Measurements from ENCODE around the gene LGALS7B. TPM values are rescaled to one million over a fixed set of nuclear protein-coding genes. Genes with fewer than 3 reads are reported as not detected.
"Not testable (repeated sequence)": the region's sequence is repeated elsewhere in the genome, so short reads cannot be mapped to it uniquely, and the experiment has no call there.

The LGALS7B gene
- polyA plus RNA-seq, 1 donor from 2014 or later, result not detected

DNA sequence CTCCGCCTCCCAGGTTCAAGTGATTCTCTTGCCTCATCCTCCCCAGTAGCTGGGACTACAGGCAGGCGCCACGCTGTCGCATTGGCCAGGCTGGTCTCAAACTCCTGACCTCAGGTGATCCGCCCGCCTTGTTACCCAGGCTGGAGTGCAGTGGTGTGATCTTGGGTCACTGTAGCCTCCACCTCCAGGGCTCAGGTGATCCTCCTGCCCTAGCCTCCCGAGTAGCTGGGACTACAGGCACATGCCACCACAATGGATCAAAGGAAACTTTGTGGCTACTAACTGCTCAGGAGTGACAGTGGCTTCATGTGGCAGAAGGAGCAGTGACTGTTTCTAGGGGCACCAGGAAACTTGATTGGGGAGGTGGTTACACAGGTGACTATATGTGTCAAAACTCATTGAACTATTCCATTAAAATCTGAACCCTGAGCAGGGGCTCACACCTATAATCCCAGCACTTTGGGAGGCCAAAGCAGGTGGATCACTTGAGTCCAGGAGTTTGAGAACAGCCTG is 3.8 kb upstream of the LGALS7B start:
- Histone ChIP-seq H3K4me2 (ENCODE audit: low read length) (no peak overlapping the region), H4K20me1 (ENCODE audit: insufficient read depth) (no peaks in the 10 kb centered on the region), H3K4me3 (ENCODE audit: low read length) (no peak overlapping the region), H3K9me3 (ENCODE audit: low read length) (no peaks in the 10 kb centered on the region), H2AFZ (ENCODE audit: low read depth, low read length) (no peak overlapping the region), H3F3A (ENCODE audit: insufficient read depth, low read length, poor library complexity, severe bottlenecking) (no peaks in the 10 kb centered on the region), H3K79me2 (replicated peaks; ENCODE audit: insufficient read depth, low read length) (no peaks in the 10 kb centered on the region), H3K9me2 (ENCODE audit: insufficient read depth, low read length) (no peaks in the 10 kb centered on the region), H3K27me3 (ENCODE audit: insufficient read depth, low read depth, low read length) (no peaks in the 10 kb centered on the region), H3K27ac (ENCODE audit: low read length) (no peak overlapping the region), H3K9ac (ENCODE audit: low read length) (no peak overlapping the region), H3K36me3 (ENCODE audit: insufficient read depth, low read length) (no peaks in the 10 kb centered on the region)
- TF ChIP-seq TAF1 (IDR thresholded peaks at IDR 0.05; ENCODE audit: low read depth), result no peak
- TF ChIP-seq RAD21 (conservative IDR thresholded peaks at IDR 0.05), result no peak
- no peak for TF ChIP-seq EP300 (conservative IDR thresholded peaks at IDR 0.05; ENCODE audit: poor library complexity, severe bottlenecking)
- no peak for TF ChIP-seq MXI1 (conservative IDR thresholded peaks at IDR 0.05; ENCODE audit: poor library complexity, severe bottlenecking)
- no peak for TF ChIP-seq EZH2 (IDR thresholded peaks at IDR 0.05; ENCODE audit: borderline replicate concordance, insufficient read depth, low read length, poor library complexity, severe bottlenecking)
- TF ChIP-seq, protein P1, sequence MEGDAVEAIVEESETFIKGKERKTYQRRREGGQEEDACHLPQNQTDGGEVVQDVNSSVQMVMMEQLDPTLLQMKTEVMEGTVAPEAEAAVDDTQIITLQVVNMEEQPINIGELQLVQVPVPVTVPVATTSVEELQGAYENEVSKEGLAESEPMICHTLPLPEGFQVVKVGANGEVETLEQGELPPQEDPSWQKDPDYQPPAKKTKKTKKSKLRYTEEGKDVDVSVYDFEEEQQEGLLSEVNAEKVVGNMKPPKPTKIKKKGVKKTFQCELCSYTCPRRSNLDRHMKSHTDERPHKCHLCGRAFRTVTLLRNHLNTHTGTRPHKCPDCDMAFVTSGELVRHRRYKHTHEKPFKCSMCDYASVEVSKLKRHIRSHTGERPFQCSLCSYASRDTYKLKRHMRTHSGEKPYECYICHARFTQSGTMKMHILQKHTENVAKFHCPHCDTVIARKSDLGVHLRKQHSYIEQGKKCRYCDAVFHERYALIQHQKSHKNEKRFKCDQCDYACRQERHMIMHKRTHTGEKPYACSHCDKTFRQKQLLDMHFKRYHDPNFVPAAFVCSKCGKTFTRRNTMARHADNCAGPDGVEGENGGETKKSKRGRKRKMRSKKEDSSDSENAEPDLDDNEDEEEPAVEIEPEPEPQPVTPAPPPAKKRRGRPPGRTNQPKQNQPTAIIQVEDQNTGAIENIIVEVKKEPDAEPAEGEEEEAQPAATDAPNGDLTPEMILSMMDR (IDR thresholded peaks at IDR 0.05; ENCODE audit: poor library complexity, severe bottlenecking), result no peak
- no peak for TF ChIP-seq SMC3 (conservative IDR thresholded peaks at IDR 0.05; ENCODE audit: poor library complexity)
- TF ChIP-seq POLR2AphosphoS5 (IDR thresholded peaks at IDR 0.05), result no peak
- TF ChIP-seq, protein P2, sequence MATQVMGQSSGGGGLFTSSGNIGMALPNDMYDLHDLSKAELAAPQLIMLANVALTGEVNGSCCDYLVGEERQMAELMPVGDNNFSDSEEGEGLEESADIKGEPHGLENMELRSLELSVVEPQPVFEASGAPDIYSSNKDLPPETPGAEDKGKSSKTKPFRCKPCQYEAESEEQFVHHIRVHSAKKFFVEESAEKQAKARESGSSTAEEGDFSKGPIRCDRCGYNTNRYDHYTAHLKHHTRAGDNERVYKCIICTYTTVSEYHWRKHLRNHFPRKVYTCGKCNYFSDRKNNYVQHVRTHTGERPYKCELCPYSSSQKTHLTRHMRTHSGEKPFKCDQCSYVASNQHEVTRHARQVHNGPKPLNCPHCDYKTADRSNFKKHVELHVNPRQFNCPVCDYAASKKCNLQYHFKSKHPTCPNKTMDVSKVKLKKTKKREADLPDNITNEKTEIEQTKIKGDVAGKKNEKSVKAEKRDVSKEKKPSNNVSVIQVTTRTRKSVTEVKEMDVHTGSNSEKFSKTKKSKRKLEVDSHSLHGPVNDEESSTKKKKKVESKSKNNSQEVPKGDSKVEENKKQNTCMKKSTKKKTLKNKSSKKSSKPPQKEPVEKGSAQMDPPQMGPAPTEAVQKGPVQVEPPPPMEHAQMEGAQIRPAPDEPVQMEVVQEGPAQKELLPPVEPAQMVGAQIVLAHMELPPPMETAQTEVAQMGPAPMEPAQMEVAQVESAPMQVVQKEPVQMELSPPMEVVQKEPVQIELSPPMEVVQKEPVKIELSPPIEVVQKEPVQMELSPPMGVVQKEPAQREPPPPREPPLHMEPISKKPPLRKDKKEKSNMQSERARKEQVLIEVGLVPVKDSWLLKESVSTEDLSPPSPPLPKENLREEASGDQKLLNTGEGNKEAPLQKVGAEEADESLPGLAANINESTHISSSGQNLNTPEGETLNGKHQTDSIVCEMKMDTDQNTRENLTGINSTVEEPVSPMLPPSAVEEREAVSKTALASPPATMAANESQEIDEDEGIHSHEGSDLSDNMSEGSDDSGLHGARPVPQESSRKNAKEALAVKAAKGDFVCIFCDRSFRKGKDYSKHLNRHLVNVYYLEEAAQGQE (IDR thresholded peaks at IDR 0.05; ENCODE audit: borderline replicate concordance), result no peak

DNA sequence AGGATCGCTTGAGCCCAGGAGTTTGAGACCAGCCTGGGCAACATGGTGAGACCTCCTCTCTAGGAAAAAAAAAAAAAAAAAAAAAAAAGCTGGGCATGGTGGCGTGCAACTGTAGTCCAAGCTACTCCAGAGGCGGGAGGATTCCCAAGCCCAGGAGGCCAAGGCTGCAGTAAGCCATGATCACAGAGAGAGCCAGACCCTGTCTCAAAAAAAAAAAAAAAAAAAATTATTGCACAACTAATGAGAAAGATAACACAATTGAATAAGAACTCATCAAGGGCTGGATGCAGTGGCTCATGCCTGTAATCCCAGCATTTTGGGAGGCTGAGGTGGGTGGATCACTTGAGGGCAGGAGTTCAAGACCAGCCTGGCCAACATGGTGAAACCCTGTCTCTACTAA is 2.9 kb upstream of the LGALS7B start:
- not testable (repeated sequence) for H3K27ac ChIP-seq (ENCODE audit: low read length); H3K9ac ChIP-seq (ENCODE audit: low read length); H3K9me2 ChIP-seq (ENCODE audit: insufficient read depth, low read length); H3K9me3 ChIP-seq (ENCODE audit: low read length); H3K4me2 ChIP-seq (ENCODE audit: low read length); H2AFZ ChIP-seq (ENCODE audit: low read depth, low read length); H4K20me1 ChIP-seq (ENCODE audit: insufficient read depth); H3K27me3 ChIP-seq (ENCODE audit: insufficient read depth, low read depth, low read length); H3F3A ChIP-seq (ENCODE audit: insufficient read depth, low read length, poor library complexity, severe bottlenecking); H3K79me2 ChIP-seq (replicated peaks; ENCODE audit: insufficient read depth, low read length); H3K36me3 ChIP-seq (ENCODE audit: insufficient read depth, low read length); H3K4me3 ChIP-seq (ENCODE audit: low read length)
